ENCODE measurements around the gene CCL15.

- TF ChIP-seq, protein P1, sequence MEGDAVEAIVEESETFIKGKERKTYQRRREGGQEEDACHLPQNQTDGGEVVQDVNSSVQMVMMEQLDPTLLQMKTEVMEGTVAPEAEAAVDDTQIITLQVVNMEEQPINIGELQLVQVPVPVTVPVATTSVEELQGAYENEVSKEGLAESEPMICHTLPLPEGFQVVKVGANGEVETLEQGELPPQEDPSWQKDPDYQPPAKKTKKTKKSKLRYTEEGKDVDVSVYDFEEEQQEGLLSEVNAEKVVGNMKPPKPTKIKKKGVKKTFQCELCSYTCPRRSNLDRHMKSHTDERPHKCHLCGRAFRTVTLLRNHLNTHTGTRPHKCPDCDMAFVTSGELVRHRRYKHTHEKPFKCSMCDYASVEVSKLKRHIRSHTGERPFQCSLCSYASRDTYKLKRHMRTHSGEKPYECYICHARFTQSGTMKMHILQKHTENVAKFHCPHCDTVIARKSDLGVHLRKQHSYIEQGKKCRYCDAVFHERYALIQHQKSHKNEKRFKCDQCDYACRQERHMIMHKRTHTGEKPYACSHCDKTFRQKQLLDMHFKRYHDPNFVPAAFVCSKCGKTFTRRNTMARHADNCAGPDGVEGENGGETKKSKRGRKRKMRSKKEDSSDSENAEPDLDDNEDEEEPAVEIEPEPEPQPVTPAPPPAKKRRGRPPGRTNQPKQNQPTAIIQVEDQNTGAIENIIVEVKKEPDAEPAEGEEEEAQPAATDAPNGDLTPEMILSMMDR (IDR thresholded peaks at IDR 0.05), result no peak
- TF ChIP-seq POLR2A (IDR thresholded peaks at IDR 0.05), result no peak
- TF ChIP-seq EP300 (IDR thresholded peaks at IDR 0.05), result no peak
These were observed 28.8 kb downstream of the CCL15 start for GRCh38 chr17:35972535-35972934.

Measured in tibial nerve (tissue), 4 donors.